ENCODE measurements around the gene CD109.
"Not testable (repeated sequence)": the region's sequence is repeated elsewhere in the genome, so short reads cannot be mapped to it uniquely, and the experiment has no call there.

Gene CD109

GRCh38 chr6:73796881-73797280 lies 100.9 kb downstream of the CD109 start:
- no peak for DNase-seq

GRCh38 chr6:73797861-73798260 lies 101.9 kb downstream of the CD109 start:
- DNase-seq = no peak

GRCh38 chr6:73798592-73798991 lies 102.6 kb downstream of the CD109 start:
- no peak for DNase-seq

GRCh38 chr6:73800997-73801396 lies 105.0 kb downstream of the CD109 start:
- no peak for DNase-seq

- DNase-seq = no peak
Observed at GRCh38 chr6:73801652-73802268, 105.8 kb downstream of the CD109 start.

- no peak for DNase-seq
Observed at GRCh38 chr6:73802366-73802765, 106.4 kb downstream of the CD109 start.

- DNase-seq = no peak
Observed at GRCh38 chr6:73803562-73804241, 107.7 kb downstream of the CD109 start.

GRCh38 chr6:73805221-73805620 lies 109.2 kb downstream of the CD109 start:
- not testable (repeated sequence) for DNase-seq

GRCh38 chr6:73805982-73806381 lies 110.0 kb downstream of the CD109 start:
- DNase-seq = not testable (repeated sequence)

- DNase-seq = no peak
Observed at GRCh38 chr6:73811706-73812105, 115.7 kb downstream of the CD109 start.

GRCh38 chr6:73817253-73817652 lies 121.2 kb downstream of the CD109 start:
- no peak for DNase-seq

GRCh38 chr6:73823046-73823735 lies 127.2 kb downstream of the CD109 start:
- no peak for DNase-seq

- no peak for DNase-seq
Observed at GRCh38 chr6:73823832-73824231, 127.8 kb downstream of the CD109 start.

GRCh38 chr6:73826571-73826970 lies 130.6 kb downstream of the CD109 start:
- no peak for DNase-seq

GRCh38 chr6:73830119-73830518 lies 134.1 kb downstream of the CD109 start:
- DNase-seq = no peak

GRCh38 chr6:73832313-73832712 lies 136.3 kb downstream of the CD109 start:
- no peak for DNase-seq

GRCh38 chr6:73844696-73845095 lies 148.7 kb downstream of the CD109 start:
- DNase-seq = not testable (repeated sequence)

GRCh38 chr6:73851048-73851447 lies 155.0 kb downstream of the CD109 start:
- not testable (repeated sequence) for DNase-seq

GRCh38 chr6:73854998-73855718 lies 159.2 kb downstream of the CD109 start:
- peak; percentile 9 for DNase-seq

- no peak for DNase-seq
Observed at GRCh38 chr6:73857341-73857890, 161.4 kb downstream of the CD109 start.

- no peak for DNase-seq
Observed at GRCh38 chr6:73858376-73858775, 162.4 kb downstream of the CD109 start.

GRCh38 chr6:73860303-73860702 lies 164.3 kb downstream of the CD109 start:
- no peak for DNase-seq

GRCh38 chr6:73866305-73866704 lies 170.3 kb downstream of the CD109 start:
- no peak for DNase-seq

Data from retina (tissue), 1 donor.